ENCODE results near the gene SEC23A.

DNA sequence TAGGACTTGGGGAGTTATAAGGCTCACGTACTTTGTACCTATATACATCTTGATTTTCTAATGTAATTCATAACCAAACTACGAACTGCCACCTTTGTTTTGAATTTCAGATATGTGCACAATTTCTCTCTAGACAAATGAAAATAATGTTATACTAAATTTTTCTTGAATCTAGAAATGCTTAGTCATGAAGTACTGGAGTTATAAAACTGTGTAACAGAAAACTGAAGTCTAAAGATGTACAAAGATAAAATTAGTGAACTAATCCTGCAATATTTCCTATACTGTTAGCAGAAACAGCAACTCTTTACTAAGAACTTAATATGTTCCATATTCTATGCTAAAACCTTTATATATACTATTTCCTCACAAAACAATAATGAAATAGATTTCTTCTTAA, 15.5 kb downstream of the SEC23A start:
- TF ChIP-seq EP300 (IDR thresholded peaks at IDR 0.05; ENCODE audit: low read depth): no peak
- no peak for TF ChIP-seq CTCF (IDR thresholded peaks at IDR 0.05)
- TF ChIP-seq POLR2AphosphoS5 (IDR thresholded peaks at IDR 0.05): no peak
